GM12891 (cell line): ENCODE measurements around the gene CHD1L. TPM values are rescaled to one million over a fixed set of nuclear protein-coding genes. Genes with fewer than 3 reads are reported as not detected.
A peak's percentile ranks its signal among the peaks of the same experiment; 100 is the strongest.
"Not testable (repeated sequence)": the region's sequence is repeated elsewhere in the genome, so short reads cannot be mapped to it uniquely, and the experiment has no call there.

Source experiments
- DNase-seq: peaks from one replicate; pipeline ENCODE4 v3.0.0; 2011; ENCODE audit warnings: low spot score; ENCODE audit not compliant: insufficient read length
- FAIRE-seq: peaks from 2 replicates; lab custom pipeline; 2011; peaks lifted over from hg19 to GRCh38; lab: Jason Lieb, UNC
- PAX5 ChIP-seq: IDR thresholded peaks from 2 replicates; pipeline ENCODE4 v1.6.1; 2011; ENCODE audit warnings: low read length, moderate library complexity, mild to moderate bottlenecking; ENCODE audit not compliant: insufficient read depth, severe bottlenecking
- POLR2A ChIP-seq: IDR thresholded peaks from 2 replicates; pipeline ENCODE4 v1.6.1; 2011; ENCODE audit warnings: low read depth, low read length, control low read depth
- POLR2AphosphoS5 ChIP-seq: IDR thresholded peaks from 2 replicates; pipeline ENCODE4 v1.6.1; 2011; ENCODE audit warnings: low read depth, low read length, control low read depth
- POU2F2 ChIP-seq: IDR thresholded peaks from 2 replicates; pipeline ENCODE4 v1.6.1; 2011; ENCODE audit warnings: low read depth, mild to moderate bottlenecking, control low read depth, low read length, moderate library complexity
- SPI1 ChIP-seq: IDR thresholded peaks from 2 replicates; pipeline ENCODE4 v1.6.1; 2011; ENCODE audit warnings: low read depth, low read length, control low read depth
- TAF1 ChIP-seq: IDR thresholded peaks from 2 replicates; pipeline ENCODE4 v1.6.1; 2011; ENCODE audit warnings: low read depth, low read length, control low read depth
- polyA plus RNA-seq: library from polyadenylated mRNA; unstranded; fragments of >200 nt; gene quantifications from one replicate; pipeline ENCODE4 v1.2.1, GENCODE V29; 2012; ENCODE audit warnings: low read depth, missing spikeins, inconsistent platforms; ENCODE audit not compliant: missing spikeins

CHD1L gene
- polyA plus RNA-seq = 31.6 TPM

- TF ChIP-seq PAX5 (no peak), SPI1 (no peak), POLR2AphosphoS5 (peak; percentile 67), TAF1 (0 out of 2 replicates have a peak, but pooled peaks have one; percentile 47), POLR2A (peak; percentile 52), POU2F2 (no peak; the same call in 1 of the 2 replicates)
- FAIRE-seq (peak; percentile 90), DNase-seq (peak; percentile 76)
Measured at GRCh38 chr1:147242449-147243227, at the start of gene CHD1L. Gene CHD1L (plus strand): TSS chr1:147242684. CDS start chr1:147242704, 20 bp downstream.

- not testable (repeated sequence) for FAIRE-seq, DNase-seq
Measured at GRCh38 chr1:147197324-147197723, 45.2 kb upstream of the CHD1L start.

GRCh38 chr1:147201276-147201675 is 41.2 kb upstream of the CHD1L start:
- TF ChIP-seq POLR2A (no peak), POLR2AphosphoS5 (no peak)
- FAIRE-seq (no peak), DNase-seq (no peak)

GRCh38 chr1:147201786-147202185 is 40.7 kb upstream of the CHD1L start:
- no peak for FAIRE-seq
- TF ChIP-seq POLR2A = no peak
- no peak for TF ChIP-seq PAX5
- DNase-seq = no peak

GRCh38 chr1:147202576-147202975 is 39.9 kb upstream of the CHD1L start:
- DNase-seq = no peak
- no peak for TF ChIP-seq PAX5
- TF ChIP-seq SPI1 = no peak
- FAIRE-seq = no peak

GRCh38 chr1:147204080-147204479 is 38.4 kb upstream of the CHD1L start:
- no peak for DNase-seq
- peak; percentile 5 for FAIRE-seq
- TF ChIP-seq TAF1 (no peak), SPI1 (peak; percentile 56)

- FAIRE-seq (no peak), DNase-seq (no peak)
- TF ChIP-seq TAF1 (no peak), POLR2A (no peak), SPI1 (no peak), POU2F2 (no peak), PAX5 (no peak), POLR2AphosphoS5 (no peak)
Measured at GRCh38 chr1:147207192-147207591, 35.3 kb upstream of the CHD1L start.

GRCh38 chr1:147208619-147209018 is 33.9 kb upstream of the CHD1L start:
- TF ChIP-seq SPI1 (no peak), POLR2A (no peak), POLR2AphosphoS5 (no peak), POU2F2 (no peak), TAF1 (no peak), PAX5 (no peak)
- FAIRE-seq (no peak), DNase-seq (no peak)

- FAIRE-seq (no peak), DNase-seq (no peak)
- TF ChIP-seq SPI1 = no peak
- TF ChIP-seq POLR2AphosphoS5 = no peak
- TF ChIP-seq TAF1 = no peak
- TF ChIP-seq POLR2A = no peak
- TF ChIP-seq POU2F2 = no peak
- TF ChIP-seq PAX5 = no peak
Measured at GRCh38 chr1:147209825-147210821, 32.4 kb upstream of the CHD1L start.

- TF ChIP-seq TAF1 (no peak), SPI1 (no peak), POU2F2 (no peak), POLR2A (no peak)
- DNase-seq = no peak
- no peak for FAIRE-seq
Measured at GRCh38 chr1:147210987-147211386, 31.5 kb upstream of the CHD1L start.

GRCh38 chr1:147211577-147211976 is 30.9 kb upstream of the CHD1L start:
- DNase-seq (no peak), FAIRE-seq (no peak)
- TF ChIP-seq POU2F2 (no peak), POLR2AphosphoS5 (no peak), TAF1 (no peak), PAX5 (no peak), SPI1 (no peak), POLR2A (no peak)
